ENCODE data around the gene C1QTNF6. TPM values are rescaled to one million over a fixed set of nuclear protein-coding genes. Genes with fewer than 3 reads are reported as not detected.

Gene C1QTNF6
- total and polyA plus RNA-seq, 2 of the 8 experiments (the other 6 are each of a cell fraction or from before 2014, with no cell fraction given), result 3.1 to 6.5 TPM

GRCh38 chr22:37165066-37165465 is 23.0 kb downstream of the C1QTNF6 start:
- Histone ChIP-seq H2BK20ac (ENCODE audit: low read length) (no peak overlapping the region), H3K27me3 (replicated peaks in 1 of 4; ENCODE audit: control insufficient read depth in 3 of 4, extremely low read depth in 1 of 4, insufficient read depth in 3 of 4, low read length in 3 of 4) (no peaks in the 10 kb centered on the region; a peak in 2 of 7 replicates), H3K36me3 (ENCODE audit: control insufficient read depth in 2 of 4, insufficient read depth in 4 of 4, low read length in 3 of 4) (no peaks in the 10 kb centered on the region), H4K8ac (ENCODE audit: extremely low read depth, insufficient read depth, low read length) (no peak overlapping the region; the same call in 1 of the 2 replicates), H2BK15ac (ENCODE audit: low read length) (no peak overlapping the region), H2BK5ac (ENCODE audit: low read depth, low read length) (no peak overlapping the region), H3K79me1 (ENCODE audit: low read depth, low read length) (no peaks in the 10 kb centered on the region), H4K91ac (replicated peaks; ENCODE audit: insufficient read length, low read length) (no peak overlapping the region), H2AFZ (ENCODE audit: low read length) (no peak overlapping the region), H2BK12ac (ENCODE audit: low read depth, low read length) (no peak overlapping the region), H3K4me3 (ENCODE audit: extremely low read depth in 1 of 4, insufficient read depth in 2 of 4, low read depth in 3 of 4, low read length in 4 of 4) (no peak overlapping the region), H3K18ac (ENCODE audit: extremely low read depth, low read length) (no peak overlapping the region), H3K23me2 (ENCODE audit: low read depth, low read length) (no peaks in the 10 kb centered on the region), H3K4me2 (ENCODE audit: insufficient read depth in 1 of 2, low read depth in 2 of 2, low read length in 2 of 2) (no peak overlapping the region), H3K14ac (ENCODE audit: insufficient read length) (no peak overlapping the region), H3K23ac (ENCODE audit: insufficient read length) (no peak overlapping the region), H3K79me2 (ENCODE audit: control insufficient read depth in 1 of 2, insufficient read depth in 2 of 2, low read length in 2 of 2) (no peaks in the 10 kb centered on the region), H2AK5ac (ENCODE audit: low read depth, low read length) (no peak overlapping the region), H4K20me1 (replicated peaks in 1 of 2; ENCODE audit: control insufficient read depth in 1 of 2, insufficient read depth in 2 of 2, low read length in 2 of 2) (no peaks in the 10 kb centered on the region), H3K4me1 (replicated peaks in 1 of 4; ENCODE audit: control insufficient read depth in 3 of 4, insufficient read depth in 4 of 4, low read length in 3 of 4) (peaks cover 0 to 9% (median 2%) of the 10 kb centered on the region in 4 experiments; a peak in 3 of 7 replicates), H3K9me3 (ENCODE audit: insufficient read depth in 2 of 2, low read depth in 1 of 2, low read length in 1 of 2) (peaks cover 5% of the 10 kb centered on the region in 2 experiments; a peak in 2 of 4 replicates), H3K27ac (ENCODE audit: low read depth, low read length) (no peak overlapping the region), H4K5ac (ENCODE audit: insufficient read length, low read depth, low read length) (no peak overlapping the region), H3K9ac (replicated peaks in 1 of 4; ENCODE audit: extremely low read depth in 1 of 4, low read depth in 3 of 4, low read length in 3 of 4) (no peak overlapping the region), H3K56ac (replicated peaks; ENCODE audit: insufficient read length, low read depth, low read length) (no peak overlapping the region), H3K4ac (replicated peaks; ENCODE audit: insufficient read length, low read depth, low read length) (no peak overlapping the region), H2BK120ac (replicated peaks; ENCODE audit: low read depth, low read length) (no peak overlapping the region)
- CTCF ChIA-PET (ENCODE audit: partially characterized antibody), result interaction anchor here (0.7 to 7.9 kb wide), 16 partner anchors 8 to 188 kb away, joined by 3 to 77 read pairs (median 5); partner anchors contain the start of genes IL2RB and RAC2
- DNase-seq (ENCODE audit: low read depth in 1 of 2, low spot score in 2 of 2) (no peak), FAIRE-seq (no peak)
- POLR2A ChIA-PET (ENCODE audit: partially characterized antibody), result interaction anchor here (1.3 kb wide), 1 partner anchor 8 kb away, joined by 4 read pairs; no protein-coding TSS in a partner anchor
- 85% methylated on average over 9 of the region's 9 CpGs; no CpG with 5 or more reads in 1 of the 2 experiments for WGBS, 2 experiments (ENCODE audit: extremely low coverage in 1 of 2, insufficient coverage in 1 of 2, insufficient read length in 1 of 2, insufficient replicate concordance in 2 of 2, low coverage in 1 of 2, low lambda C conversion rate in 2 of 2, missing lambda C conversion rate in 1 of 2)
- TF ChIP-seq CBX5 (IDR thresholded peaks at IDR 0.05; ENCODE audit: low read depth, low read length), result no peak
- no peak for TF ChIP-seq E2F6 (IDR thresholded peaks at IDR 0.05)
- TF ChIP-seq ZNF274 (IDR thresholded peaks at IDR 0.05; ENCODE audit: borderline replicate concordance, extremely low read depth, low read length), result no peak

Measured in H1 (cell line).